ENCODE data around the gene VAT1L.

VAT1L gene

GRCh38 chr16:77788181-77789084 lies at the start of gene VAT1L:
VAT1L (plus strand) TSS chr16:77788564; CDS start chr16:77788683, 119 bp downstream.
- DNase-seq (ENCODE audit: low read depth) = no peak

GRCh38 chr16:77738706-77739558 lies 49.4 kb upstream of the VAT1L start:
- DNase-seq (ENCODE audit: low read depth) = no peak

GRCh38 chr16:77739559-77739892 lies 48.8 kb upstream of the VAT1L start:
- DNase-seq (ENCODE audit: low read depth) = no peak

GRCh38 chr16:77744141-77744540 lies 44.2 kb upstream of the VAT1L start:
- DNase-seq (ENCODE audit: low read depth) = no peak

GRCh38 chr16:77745972-77746371 lies 42.4 kb upstream of the VAT1L start:
- DNase-seq (ENCODE audit: low read depth) = no peak

GRCh38 chr16:77748421-77749005 lies 39.9 kb upstream of the VAT1L start:
- no peak for DNase-seq (ENCODE audit: low read depth)

GRCh38 chr16:77749415-77749814 lies 38.9 kb upstream of the VAT1L start:
- no peak for DNase-seq (ENCODE audit: low read depth)

- DNase-seq (ENCODE audit: low read depth) = no peak
Observed at GRCh38 chr16:77758046-77758445, 30.3 kb upstream of the VAT1L start.

- DNase-seq (ENCODE audit: low read depth) = no peak
Observed at GRCh38 chr16:77758508-77758907, 29.9 kb upstream of the VAT1L start.

- no peak for DNase-seq (ENCODE audit: low read depth)
Observed at GRCh38 chr16:77759201-77759600, 29.2 kb upstream of the VAT1L start.

- no peak for DNase-seq (ENCODE audit: low read depth)
Observed at GRCh38 chr16:77759821-77760220, 28.5 kb upstream of the VAT1L start.

GRCh38 chr16:77760800-77761199 lies 27.6 kb upstream of the VAT1L start:
- DNase-seq (ENCODE audit: low read depth) = no peak

GRCh38 chr16:77761204-77761603 lies 27.2 kb upstream of the VAT1L start:
- no peak for DNase-seq (ENCODE audit: low read depth)

- DNase-seq (ENCODE audit: low read depth) = no peak
Observed at GRCh38 chr16:77762262-77762661, 26.1 kb upstream of the VAT1L start.

- DNase-seq (ENCODE audit: low read depth) = no peak
Observed at GRCh38 chr16:77763994-77764393, 24.4 kb upstream of the VAT1L start.

- DNase-seq (ENCODE audit: low read depth) = no peak
Observed at GRCh38 chr16:77767211-77767610, 21.2 kb upstream of the VAT1L start.

GRCh38 chr16:77767826-77768225 lies 20.5 kb upstream of the VAT1L start:
- DNase-seq (ENCODE audit: low read depth) = no peak

- DNase-seq (ENCODE audit: low read depth) = no peak
Observed at GRCh38 chr16:77775911-77776909, 12.2 kb upstream of the VAT1L start.

GRCh38 chr16:77777745-77778144 lies 10.6 kb upstream of the VAT1L start:
- no peak for DNase-seq (ENCODE audit: low read depth)

GRCh38 chr16:77780378-77780837 lies 8.0 kb upstream of the VAT1L start:
- DNase-seq (ENCODE audit: low read depth) = no peak

- no peak for DNase-seq (ENCODE audit: low read depth)
Observed at GRCh38 chr16:77781091-77781490, 7.3 kb upstream of the VAT1L start.
